K562 (cell line): Measurements from ENCODE around the gene ZMYND8. TPM values are rescaled to one million over a fixed set of nuclear protein-coding genes. Genes with fewer than 3 reads are reported as not detected.
A peak's percentile ranks its signal among the peaks of the same experiment; 100 is the strongest.

ENCODE experiments used
- AFF4 ChIP-seq: sonication (generic); formaldehyde crosslinking; IDR thresholded peaks from 2 replicates; pipeline ENCODE4 v1.8.0; 2023; ENCODE audit warnings: mild to moderate bottlenecking, missing genetic modification reagents
- CBX2 ChIP-seq: fragments of 200-600 bp; sonication (generic); IDR thresholded peaks from one replicate; pipeline ENCODE4 v1.6.1; 2012; ENCODE audit warnings: mild to moderate bottlenecking, low read length, inconsistent platforms; ENCODE audit not compliant: insufficient read depth, poor library complexity, severe bottlenecking
- CEBPB ChIP-seq: fragments of 450-650 bp; IDR thresholded peaks from 2 replicates; pipeline ENCODE4 v1.6.1; 2016; ENCODE audit warnings: missing genetic modification characterization, missing compliant biosample characterization
- CHD1 ChIP-seq: fragments of 200-600 bp; sonication (generic); IDR thresholded peaks from one replicate; pipeline ENCODE4 v1.6.1; 2012; ENCODE audit warnings: mild to moderate bottlenecking, moderate library complexity, low read length, inconsistent platforms
- CHD7 ChIP-seq: fragments of 200-600 bp; sonication (generic); IDR thresholded peaks from one replicate; pipeline ENCODE4 v1.6.1; 2012; ENCODE audit warnings: mild to moderate bottlenecking, low read depth, low read length, inconsistent platforms
- KAT8 ChIP-seq: fragments of 450-650 bp; IDR thresholded peaks from 2 replicates; pipeline ENCODE4 v1.6.1; 2016; ENCODE audit warnings: low read depth, mild to moderate bottlenecking
- KLF1 ChIP-seq: fragments of 450-650 bp; IDR thresholded peaks from 2 replicates; pipeline ENCODE4 v1.6.1; 2016; ENCODE audit warnings: missing genetic modification characterization, missing compliant biosample characterization
- MYBL2 ChIP-seq, 2 experiments: fragments of 450-650 bp in 1 of 2; sonication (generic) in 1 of 2; formaldehyde crosslinking in 1 of 2; IDR thresholded peaks; 2 replicates each; pipeline versions ENCODE4 v1.6.1 to v1.8.1; 2017 to 2022; ENCODE audit warnings: borderline replicate concordance in 1 of 2, inconsistent platforms in 1 of 2, low read depth in 1 of 2, mild to moderate bottlenecking in 1 of 2, missing genetic modification reagents in 1 of 2, moderate library complexity in 1 of 2
- PPARD ChIP-seq: fragments of 250-450 bp; sonication (Bioruptor Pico); IDR thresholded peaks from 2 replicates; pipeline ENCODE4 v1.8.0; 2022; ENCODE audit warnings: inconsistent platforms, mild to moderate bottlenecking, moderate library complexity
- SMAD3 ChIP-seq: fragments of 450-650 bp; formaldehyde crosslinking; conservative IDR thresholded peaks from 2 replicates; pipeline ENCODE4 v1.4.0; 2020; ENCODE audit warnings: mild to moderate bottlenecking
- TRIM28 ChIP-seq: fragments of 450-650 bp; IDR thresholded peaks from 2 replicates; pipeline ENCODE4 v1.6.1; 2017
- ZNF316 ChIP-seq: fragments of 450-650 bp; IDR thresholded peaks from 2 replicates; pipeline ENCODE4 v1.6.1; 2016
- polyA plus RNA-seq, 8 experiments: library from polyadenylated mRNA; depleted of rRNA in 4 of 8; stranded (reverse) in 5 of 8; unstranded in 3 of 8; fragments of >200 nt; fragmentation: Nextera tagmentation in 2 of 8; fragmentation: Illumina TruSeq in 1 of 8; extraction: Ambion mirVana in 2 of 8; extraction: Trizol in 1 of 8; gene quantifications; 2 replicates each; pipeline versions ENCODE4 v1.2.1 to v1.2.3, GENCODE V29; 2011 to 2014; ENCODE audit warnings: inconsistent platforms in 1 of 8, missing spikeins in 1 of 8
- total RNA-seq, 7 experiments: library from RNA; depleted of rRNA in 6 of 7; stranded (reverse); fragments of >200 nt in 6 of 7; fragmentation: Illumina TruSeq in 2 of 7; extraction: Trizol in 2 of 7; gene quantifications; 2 replicates each; pipeline versions ENCODE4 v1.2.1 to v1.2.3, GENCODE V29; 2011 to 2021; ENCODE audit warnings: low replicate concordance in 1 of 7

ZMYND8 gene
- total and polyA plus RNA-seq, 9 of the 15 experiments (the other 6 are each of a cell fraction or from before 2014, with no cell fraction given): 31.8 to 148 (median 71.9) TPM

- TF ChIP-seq AFF4 (peak; percentile 98), TRIM28 (peak; percentile 88), ZNF316 (peak; percentile 91), CBX2 (no peak), KLF1 (tag) (peak; percentile 57; the same call in 1 of the 2 replicates), CHD7 (no peak), KAT8 (no peak), MYBL2 (IDR thresholded peaks at IDR 0.05; ENCODE audit: low read depth) (no peak), MYBL2 (CRISPR knock-in tag; IDR thresholded peaks at IDR 0.05; ENCODE audit: borderline replicate concordance) (peak; percentile 97; the same call in 1 of the 2 replicates), CHD1 (peak; percentile 77), SMAD3 (peak; percentile 91), CEBPB (tag) (peak; percentile 66; the same call in 1 of the 2 replicates), PPARD (CRISPR knock-in tag) (no peak)
Measured at GRCh38 chr20:47360297-47361056, 4.0 kb upstream of the ZMYND8 start (continued).
